HepG2 (cell line): ENCODE results near the gene DGAT2. TPM values are rescaled to one million over a fixed set of nuclear protein-coding genes. Genes with fewer than 3 reads are reported as not detected.
A peak's percentile ranks its signal among the peaks of the same experiment; 100 is the strongest.

Experiments
- BHLHE40 ChIP-seq: IDR thresholded peaks from 2 replicates; pipeline ENCODE4 v1.6.1; 2011; ENCODE audit warnings: low read length, improper control_type of control experiment
- DNMT1 ChIP-seq: sonication (generic); formaldehyde crosslinking; IDR thresholded peaks from 2 replicates; pipeline ENCODE4 v1.5.1; 2020; ENCODE audit warnings: mild to moderate bottlenecking, missing genetic modification reagents
- MTA1 ChIP-seq: sonication (generic); formaldehyde crosslinking; IDR thresholded peaks from 2 replicates; pipeline ENCODE4 v1.4.0; 2020; ENCODE audit warnings: missing genetic modification reagents, mild to moderate bottlenecking, borderline replicate concordance
- MZF1 ChIP-seq: sonication (generic); formaldehyde crosslinking; IDR thresholded peaks from 2 replicates; pipeline ENCODE4 v1.8.1; 2023; ENCODE audit warnings: mild to moderate bottlenecking, missing genetic modification reagents, borderline replicate concordance
- SIX4 ChIP-seq: sonication (generic); formaldehyde crosslinking; IDR thresholded peaks from 2 replicates; pipeline ENCODE4 v1.4.0; 2020; ENCODE audit warnings: missing genetic modification reagents
- ZNF446 ChIP-seq: sonication (generic); formaldehyde crosslinking; IDR thresholded peaks from 2 replicates; pipeline ENCODE4 v1.5.0; 2020; ENCODE audit warnings: mild to moderate bottlenecking, missing genetic modification reagents
- ZNF510 ChIP-seq: sonication (generic); formaldehyde crosslinking; IDR thresholded peaks from 2 replicates; pipeline ENCODE4 v1.4.0; 2020; ENCODE audit warnings: low read depth, mild to moderate bottlenecking, missing genetic modification reagents
- polyA plus RNA-seq, 8 experiments: library from polyadenylated mRNA; depleted of rRNA in 3 of 8; stranded (reverse) in 7 of 8; unstranded in 1 of 8; fragments of >200 nt; fragmentation: Illumina TruSeq in 4 of 8; extraction: Trizol in 4 of 8; gene quantifications; 2 replicates each; pipeline versions ENCODE4 v1.2.1 to v1.2.3, GENCODE V29; 2011 to 2016; ENCODE audit warnings: low read depth in 4 of 8, missing spikeins in 1 of 8, mixed read lengths in 1 of 8; ENCODE audit not compliant: insufficient read depth in 1 of 8
- total RNA-seq, 5 experiments: library from RNA; depleted of rRNA; stranded (reverse); fragments of >200 nt; fragmentation: Illumina TruSeq; extraction: Trizol; gene quantifications; 2 replicates each; pipeline ENCODE4 v1.2.3, GENCODE V29; 2016; ENCODE audit warnings: low read depth in 1 of 5
- TF ChIP-seq, protein P1 (sequence below): sonication (generic); formaldehyde crosslinking; IDR thresholded peaks from 2 replicates; pipeline ENCODE4 v1.8.1; 2023; ENCODE audit warnings: mild to moderate bottlenecking, missing genetic modification reagents
- TF ChIP-seq, protein P2 (sequence below): sonication (generic); formaldehyde crosslinking; IDR thresholded peaks from 2 replicates; pipeline ENCODE4 v1.5.0; 2020; ENCODE audit warnings: missing genetic modification reagents
- TF ChIP-seq, protein P3 (sequence below): sonication (generic); formaldehyde crosslinking; IDR thresholded peaks from 2 replicates; pipeline ENCODE4 v1.4.0; 2020; ENCODE audit warnings: missing genetic modification reagents
- TF ChIP-seq, protein P4 (sequence below): sonication (generic); formaldehyde crosslinking; IDR thresholded peaks from 2 replicates; pipeline ENCODE4 v1.8.1; 2023; ENCODE audit warnings: mild to moderate bottlenecking, missing genetic modification reagents
- TF ChIP-seq, protein P5 (sequence below): IDR thresholded peaks from 2 replicates; pipeline ENCODE4 v1.6.1; 2018; ENCODE audit warnings: missing genetic modification reagents, mild to moderate bottlenecking, missing compliant biosample characterization
- TF ChIP-seq, protein P6 (sequence below): IDR thresholded peaks from 2 replicates; pipeline ENCODE4 v1.6.1; 2016; ENCODE audit warnings: low read depth, missing genetic modification reagents, missing compliant biosample characterization
- TF ChIP-seq, protein P7 (sequence below): sonication (generic); formaldehyde crosslinking; IDR thresholded peaks from 2 replicates; pipeline ENCODE4 v1.8.1; 2023; ENCODE audit warnings: missing genetic modification reagents, inconsistent platforms, borderline replicate concordance

DGAT2 gene
- total and polyA plus RNA-seq, 2 of the 13 experiments (the other 11 are each of a cell fraction or from before 2014, with no cell fraction given): 39.0 to 65.6 TPM

DNA sequence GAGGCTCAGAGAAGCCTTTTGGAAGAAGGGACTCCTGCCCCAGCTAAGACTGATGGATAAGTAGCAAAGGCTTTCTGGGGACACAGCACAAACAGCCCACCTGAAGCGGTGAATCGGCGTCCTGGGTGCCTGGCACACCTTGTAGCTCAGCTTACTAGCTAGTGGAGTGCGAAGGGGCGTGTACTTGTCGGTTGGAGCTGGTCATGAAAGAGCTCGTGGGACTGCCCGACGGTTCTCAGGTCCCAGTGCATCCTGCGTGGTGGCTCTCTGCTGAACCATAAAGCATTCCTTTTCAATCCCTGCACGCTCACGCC lies 45.7 kb downstream of the DGAT2 start (continued):
- TF ChIP-seq, protein P1, sequence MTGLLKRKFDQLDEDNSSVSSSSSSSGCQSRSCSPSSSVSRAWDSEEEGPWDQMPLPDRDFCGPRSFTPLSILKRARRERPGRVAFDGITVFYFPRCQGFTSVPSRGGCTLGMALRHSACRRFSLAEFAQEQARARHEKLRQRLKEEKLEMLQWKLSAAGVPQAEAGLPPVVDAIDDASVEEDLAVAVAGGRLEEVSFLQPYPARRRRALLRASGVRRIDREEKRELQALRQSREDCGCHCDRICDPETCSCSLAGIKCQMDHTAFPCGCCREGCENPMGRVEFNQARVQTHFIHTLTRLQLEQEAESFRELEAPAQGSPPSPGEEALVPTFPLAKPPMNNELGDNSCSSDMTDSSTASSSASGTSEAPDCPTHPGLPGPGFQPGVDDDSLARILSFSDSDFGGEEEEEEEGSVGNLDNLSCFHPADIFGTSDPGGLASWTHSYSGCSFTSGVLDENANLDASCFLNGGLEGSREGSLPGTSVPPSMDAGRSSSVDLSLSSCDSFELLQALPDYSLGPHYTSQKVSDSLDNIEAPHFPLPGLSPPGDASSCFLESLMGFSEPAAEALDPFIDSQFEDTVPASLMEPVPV: no peak
- TF ChIP-seq, protein P2, sequence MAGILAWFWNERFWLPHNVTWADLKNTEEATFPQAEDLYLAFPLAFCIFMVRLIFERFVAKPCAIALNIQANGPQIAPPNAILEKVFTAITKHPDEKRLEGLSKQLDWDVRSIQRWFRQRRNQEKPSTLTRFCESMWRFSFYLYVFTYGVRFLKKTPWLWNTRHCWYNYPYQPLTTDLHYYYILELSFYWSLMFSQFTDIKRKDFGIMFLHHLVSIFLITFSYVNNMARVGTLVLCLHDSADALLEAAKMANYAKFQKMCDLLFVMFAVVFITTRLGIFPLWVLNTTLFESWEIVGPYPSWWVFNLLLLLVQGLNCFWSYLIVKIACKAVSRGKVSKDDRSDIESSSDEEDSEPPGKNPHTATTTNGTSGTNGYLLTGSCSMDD (CRISPR knock-in tag): no peak
- TF ChIP-seq, protein P3, sequence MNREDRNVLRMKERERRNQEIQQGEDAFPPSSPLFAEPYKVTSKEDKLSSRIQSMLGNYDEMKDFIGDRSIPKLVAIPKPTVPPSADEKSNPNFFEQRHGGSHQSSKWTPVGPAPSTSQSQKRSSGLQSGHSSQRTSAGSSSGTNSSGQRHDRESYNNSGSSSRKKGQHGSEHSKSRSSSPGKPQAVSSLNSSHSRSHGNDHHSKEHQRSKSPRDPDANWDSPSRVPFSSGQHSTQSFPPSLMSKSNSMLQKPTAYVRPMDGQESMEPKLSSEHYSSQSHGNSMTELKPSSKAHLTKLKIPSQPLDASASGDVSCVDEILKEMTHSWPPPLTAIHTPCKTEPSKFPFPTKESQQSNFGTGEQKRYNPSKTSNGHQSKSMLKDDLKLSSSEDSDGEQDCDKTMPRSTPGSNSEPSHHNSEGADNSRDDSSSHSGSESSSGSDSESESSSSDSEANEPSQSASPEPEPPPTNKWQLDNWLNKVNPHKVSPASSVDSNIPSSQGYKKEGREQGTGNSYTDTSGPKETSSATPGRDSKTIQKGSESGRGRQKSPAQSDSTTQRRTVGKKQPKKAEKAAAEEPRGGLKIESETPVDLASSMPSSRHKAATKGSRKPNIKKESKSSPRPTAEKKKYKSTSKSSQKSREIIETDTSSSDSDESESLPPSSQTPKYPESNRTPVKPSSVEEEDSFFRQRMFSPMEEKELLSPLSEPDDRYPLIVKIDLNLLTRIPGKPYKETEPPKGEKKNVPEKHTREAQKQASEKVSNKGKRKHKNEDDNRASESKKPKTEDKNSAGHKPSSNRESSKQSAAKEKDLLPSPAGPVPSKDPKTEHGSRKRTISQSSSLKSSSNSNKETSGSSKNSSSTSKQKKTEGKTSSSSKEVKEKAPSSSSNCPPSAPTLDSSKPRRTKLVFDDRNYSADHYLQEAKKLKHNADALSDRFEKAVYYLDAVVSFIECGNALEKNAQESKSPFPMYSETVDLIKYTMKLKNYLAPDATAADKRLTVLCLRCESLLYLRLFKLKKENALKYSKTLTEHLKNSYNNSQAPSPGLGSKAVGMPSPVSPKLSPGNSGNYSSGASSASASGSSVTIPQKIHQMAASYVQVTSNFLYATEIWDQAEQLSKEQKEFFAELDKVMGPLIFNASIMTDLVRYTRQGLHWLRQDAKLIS (CRISPR knock-in tag): no peak
- TF ChIP-seq, protein P4, sequence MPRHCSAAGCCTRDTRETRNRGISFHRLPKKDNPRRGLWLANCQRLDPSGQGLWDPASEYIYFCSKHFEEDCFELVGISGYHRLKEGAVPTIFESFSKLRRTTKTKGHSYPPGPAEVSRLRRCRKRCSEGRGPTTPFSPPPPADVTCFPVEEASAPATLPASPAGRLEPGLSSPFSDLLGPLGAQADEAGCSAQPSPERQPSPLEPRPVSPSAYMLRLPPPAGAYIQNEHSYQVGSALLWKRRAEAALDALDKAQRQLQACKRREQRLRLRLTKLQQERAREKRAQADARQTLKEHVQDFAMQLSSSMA (CRISPR knock-in tag): no peak; the same call in 1 of the 2 replicates
- TF ChIP-seq ZNF446 (CRISPR knock-in tag) (no peak), MZF1 (CRISPR knock-in tag) (no peak), MTA1 (no peak), SIX4 (CRISPR knock-in tag) (no peak), ZNF510 (CRISPR knock-in tag) (no peak), BHLHE40 (no peak), DNMT1 (CRISPR knock-in tag) (no peak)
- TF ChIP-seq, protein P5, sequence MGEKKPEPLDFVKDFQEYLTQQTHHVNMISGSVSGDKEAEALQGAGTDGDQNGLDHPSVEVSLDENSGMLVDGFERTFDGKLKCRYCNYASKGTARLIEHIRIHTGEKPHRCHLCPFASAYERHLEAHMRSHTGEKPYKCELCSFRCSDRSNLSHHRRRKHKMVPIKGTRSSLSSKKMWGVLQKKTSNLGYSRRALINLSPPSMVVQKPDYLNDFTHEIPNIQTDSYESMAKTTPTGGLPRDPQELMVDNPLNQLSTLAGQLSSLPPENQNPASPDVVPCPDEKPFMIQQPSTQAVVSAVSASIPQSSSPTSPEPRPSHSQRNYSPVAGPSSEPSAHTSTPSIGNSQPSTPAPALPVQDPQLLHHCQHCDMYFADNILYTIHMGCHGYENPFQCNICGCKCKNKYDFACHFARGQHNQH: 0 out of 2 replicates have a peak, but pooled peaks have one; percentile 18
- TF ChIP-seq, protein P6, sequence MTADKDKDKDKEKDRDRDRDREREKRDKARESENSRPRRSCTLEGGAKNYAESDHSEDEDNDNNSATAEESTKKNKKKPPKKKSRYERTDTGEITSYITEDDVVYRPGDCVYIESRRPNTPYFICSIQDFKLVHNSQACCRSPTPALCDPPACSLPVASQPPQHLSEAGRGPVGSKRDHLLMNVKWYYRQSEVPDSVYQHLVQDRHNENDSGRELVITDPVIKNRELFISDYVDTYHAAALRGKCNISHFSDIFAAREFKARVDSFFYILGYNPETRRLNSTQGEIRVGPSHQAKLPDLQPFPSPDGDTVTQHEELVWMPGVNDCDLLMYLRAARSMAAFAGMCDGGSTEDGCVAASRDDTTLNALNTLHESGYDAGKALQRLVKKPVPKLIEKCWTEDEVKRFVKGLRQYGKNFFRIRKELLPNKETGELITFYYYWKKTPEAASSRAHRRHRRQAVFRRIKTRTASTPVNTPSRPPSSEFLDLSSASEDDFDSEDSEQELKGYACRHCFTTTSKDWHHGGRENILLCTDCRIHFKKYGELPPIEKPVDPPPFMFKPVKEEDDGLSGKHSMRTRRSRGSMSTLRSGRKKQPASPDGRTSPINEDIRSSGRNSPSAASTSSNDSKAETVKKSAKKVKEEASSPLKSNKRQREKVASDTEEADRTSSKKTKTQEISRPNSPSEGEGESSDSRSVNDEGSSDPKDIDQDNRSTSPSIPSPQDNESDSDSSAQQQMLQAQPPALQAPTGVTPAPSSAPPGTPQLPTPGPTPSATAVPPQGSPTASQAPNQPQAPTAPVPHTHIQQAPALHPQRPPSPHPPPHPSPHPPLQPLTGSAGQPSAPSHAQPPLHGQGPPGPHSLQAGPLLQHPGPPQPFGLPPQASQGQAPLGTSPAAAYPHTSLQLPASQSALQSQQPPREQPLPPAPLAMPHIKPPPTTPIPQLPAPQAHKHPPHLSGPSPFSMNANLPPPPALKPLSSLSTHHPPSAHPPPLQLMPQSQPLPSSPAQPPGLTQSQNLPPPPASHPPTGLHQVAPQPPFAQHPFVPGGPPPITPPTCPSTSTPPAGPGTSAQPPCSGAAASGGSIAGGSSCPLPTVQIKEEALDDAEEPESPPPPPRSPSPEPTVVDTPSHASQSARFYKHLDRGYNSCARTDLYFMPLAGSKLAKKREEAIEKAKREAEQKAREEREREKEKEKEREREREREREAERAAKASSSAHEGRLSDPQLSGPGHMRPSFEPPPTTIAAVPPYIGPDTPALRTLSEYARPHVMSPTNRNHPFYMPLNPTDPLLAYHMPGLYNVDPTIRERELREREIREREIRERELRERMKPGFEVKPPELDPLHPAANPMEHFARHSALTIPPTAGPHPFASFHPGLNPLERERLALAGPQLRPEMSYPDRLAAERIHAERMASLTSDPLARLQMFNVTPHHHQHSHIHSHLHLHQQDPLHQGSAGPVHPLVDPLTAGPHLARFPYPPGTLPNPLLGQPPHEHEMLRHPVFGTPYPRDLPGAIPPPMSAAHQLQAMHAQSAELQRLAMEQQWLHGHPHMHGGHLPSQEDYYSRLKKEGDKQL: no peak
- TF ChIP-seq, protein P7, sequence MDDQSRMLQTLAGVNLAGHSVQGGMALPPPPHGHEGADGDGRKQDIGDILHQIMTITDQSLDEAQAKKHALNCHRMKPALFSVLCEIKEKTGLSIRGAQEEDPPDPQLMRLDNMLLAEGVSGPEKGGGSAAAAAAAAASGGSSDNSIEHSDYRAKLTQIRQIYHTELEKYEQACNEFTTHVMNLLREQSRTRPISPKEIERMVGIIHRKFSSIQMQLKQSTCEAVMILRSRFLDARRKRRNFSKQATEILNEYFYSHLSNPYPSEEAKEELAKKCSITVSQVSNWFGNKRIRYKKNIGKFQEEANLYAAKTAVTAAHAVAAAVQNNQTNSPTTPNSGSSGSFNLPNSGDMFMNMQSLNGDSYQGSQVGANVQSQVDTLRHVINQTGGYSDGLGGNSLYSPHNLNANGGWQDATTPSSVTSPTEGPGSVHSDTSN (CRISPR knock-in tag): no peak
